ENCODE results near the gene DLG1.
A peak's percentile ranks its signal among the peaks of the same experiment; 100 is the strongest.

Gene DLG1

DNA sequence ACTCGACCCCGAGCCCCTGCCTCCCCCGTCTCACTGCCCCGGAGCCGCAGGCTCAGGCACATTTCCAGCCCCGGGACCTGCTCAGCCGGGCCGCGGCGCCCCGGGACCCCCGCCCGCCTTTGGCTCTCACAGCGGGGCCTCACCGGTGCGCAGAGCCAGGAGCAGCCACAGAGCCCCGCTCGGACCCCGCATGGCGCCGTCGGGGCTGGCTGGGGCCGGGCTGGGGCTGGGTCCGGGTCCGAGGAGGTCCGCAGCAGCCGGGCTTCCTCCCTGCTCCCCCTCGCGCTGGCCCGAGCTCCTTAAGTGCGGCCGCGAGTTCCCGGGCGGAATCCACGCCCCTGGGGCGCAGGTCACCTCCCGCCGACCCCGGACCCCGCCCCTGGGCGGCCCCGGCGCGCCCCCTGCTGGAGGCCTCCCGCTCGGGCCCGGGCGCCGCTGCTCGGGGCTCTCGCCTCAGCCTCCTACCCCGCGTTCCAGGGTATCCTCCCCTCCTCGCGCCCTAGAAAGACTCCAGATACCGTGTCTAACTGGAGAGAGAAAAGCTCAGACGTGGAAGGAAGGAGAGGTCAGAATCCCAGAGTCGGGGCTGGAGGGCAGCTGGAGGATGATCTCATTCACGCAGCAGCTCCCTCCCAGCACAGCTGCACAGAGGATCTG lies 268.8 kb downstream of the DLG1 start, which contains the start of gene MELTF:
Gene MELTF (minus strand): TSS at position 307 of the 657 bp plus-strand sequence. CDS start 115 bp downstream, at position 192.
- DNase-seq (ENCODE audit: low read depth) = peak; percentile 13

DNA sequence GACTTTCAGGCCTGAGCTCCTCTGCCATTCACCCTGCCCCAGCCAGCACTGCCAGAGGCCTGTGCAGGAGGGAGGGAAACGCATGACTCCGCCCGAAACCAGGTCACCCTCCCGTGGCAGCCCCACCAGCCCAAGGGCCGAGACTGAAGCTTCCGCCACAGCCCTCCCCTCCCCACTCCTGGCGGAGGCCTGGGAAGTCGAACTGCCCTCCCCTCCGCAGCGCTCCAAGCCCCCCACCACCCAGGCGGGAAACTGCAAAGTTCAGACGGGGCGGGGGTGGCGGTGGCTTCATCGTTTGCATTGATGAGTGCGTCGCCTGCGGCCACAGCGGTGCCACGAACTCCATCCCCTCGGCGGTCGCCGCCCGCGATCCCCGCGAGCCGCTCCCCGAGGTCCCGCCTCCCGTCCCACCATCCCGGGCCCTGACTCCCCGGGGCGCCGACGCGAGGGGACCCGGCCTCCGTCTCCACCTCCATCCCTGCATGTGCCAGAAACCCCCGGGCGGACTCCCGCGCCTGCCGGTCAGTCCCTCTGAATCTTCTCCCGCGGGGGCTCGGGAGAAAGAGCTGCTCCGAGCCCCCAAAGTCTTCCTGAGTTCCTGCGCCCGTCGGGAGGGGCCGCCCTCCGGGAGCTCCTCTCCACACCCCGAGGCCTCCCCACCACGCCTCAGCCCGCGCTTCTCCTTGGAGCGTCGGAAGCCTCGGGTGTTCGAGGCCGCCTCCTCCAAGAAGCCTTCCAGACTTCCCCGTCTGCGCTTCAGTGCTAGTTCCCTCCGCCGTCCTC lies 269.5 kb downstream of the DLG1 start:
- no peak for DNase-seq (ENCODE audit: low read depth)

DNA sequence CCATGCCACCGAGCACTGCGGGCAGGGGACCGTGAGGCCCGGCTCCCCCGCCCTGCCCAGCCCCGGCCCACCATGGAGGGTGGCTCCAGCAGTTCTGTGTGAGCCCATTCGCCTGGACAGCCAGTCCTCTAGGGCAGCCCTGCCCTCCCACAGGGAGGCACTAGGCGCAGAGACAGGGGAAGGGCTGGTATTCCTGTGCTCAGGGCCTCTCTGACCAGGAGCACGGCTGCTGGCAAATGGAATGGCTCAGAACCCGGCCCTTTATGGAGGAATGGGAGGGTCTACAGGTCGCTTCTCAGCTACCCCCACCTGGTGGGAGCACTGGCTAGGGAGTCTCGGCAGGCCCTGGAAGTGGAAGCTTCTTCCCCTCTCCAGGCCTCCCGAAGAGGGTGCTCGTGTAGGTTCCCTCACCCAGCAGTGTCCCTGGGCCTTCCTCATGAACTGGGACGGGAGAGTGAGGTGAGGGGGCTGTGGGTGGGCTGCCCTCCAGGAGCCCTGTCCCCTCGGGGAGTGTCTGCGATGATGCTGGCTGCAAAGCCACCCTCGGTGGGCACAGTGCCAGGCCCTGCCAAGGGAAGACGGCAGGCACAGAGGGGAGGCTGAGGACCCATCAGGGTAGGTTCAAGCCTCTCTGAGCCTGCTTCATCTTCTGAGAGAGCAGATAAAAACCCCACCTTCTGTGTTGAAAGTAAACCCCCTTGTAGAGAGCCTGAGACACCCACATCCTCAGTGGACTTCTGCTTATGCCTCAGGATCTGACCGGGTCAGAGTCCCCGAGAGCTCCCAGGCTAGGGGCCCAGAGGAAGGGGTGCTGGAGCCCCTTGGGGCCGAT lies 270.3 kb downstream of the DLG1 start:
- no peak for DNase-seq (ENCODE audit: low read depth)

DNA sequence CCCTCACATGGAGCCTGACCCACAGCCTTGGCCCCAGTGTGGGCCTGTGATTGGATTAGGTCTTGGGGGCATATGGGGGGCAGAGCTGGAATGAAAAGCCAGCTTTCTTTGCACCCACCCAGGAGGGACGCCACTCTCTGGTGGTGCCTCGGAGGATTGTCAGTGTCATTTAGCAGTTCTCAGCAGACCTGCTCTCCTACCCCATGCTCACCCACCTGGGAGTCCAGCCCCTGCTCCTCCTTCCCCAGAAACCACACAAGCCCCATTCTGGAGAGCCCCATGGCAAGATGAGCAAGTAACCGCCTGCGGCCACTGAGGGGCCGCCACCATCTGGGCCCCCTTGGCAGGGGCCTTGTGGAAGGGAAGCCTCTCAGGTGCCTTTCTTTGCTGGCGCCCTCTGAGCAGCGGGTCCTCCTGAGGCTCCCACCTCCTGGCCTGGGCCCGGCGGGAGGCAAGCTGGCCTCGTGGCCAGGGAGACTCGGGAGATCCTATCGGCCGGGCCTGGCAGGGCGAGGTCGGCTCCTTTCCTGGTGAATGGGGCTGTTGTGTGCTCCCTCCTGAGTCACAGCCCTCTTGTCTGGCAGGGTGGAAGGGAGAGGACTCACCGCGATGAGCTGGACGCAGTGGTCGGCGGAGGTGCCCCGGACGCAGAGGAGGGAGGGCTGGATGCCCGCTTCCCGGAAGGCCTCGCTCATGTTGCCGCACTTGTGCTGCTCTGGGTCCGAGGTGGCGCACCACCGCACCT lies 271.1 kb downstream of the DLG1 start:
- DNase-seq (ENCODE audit: low read depth) = no peak

DNA sequence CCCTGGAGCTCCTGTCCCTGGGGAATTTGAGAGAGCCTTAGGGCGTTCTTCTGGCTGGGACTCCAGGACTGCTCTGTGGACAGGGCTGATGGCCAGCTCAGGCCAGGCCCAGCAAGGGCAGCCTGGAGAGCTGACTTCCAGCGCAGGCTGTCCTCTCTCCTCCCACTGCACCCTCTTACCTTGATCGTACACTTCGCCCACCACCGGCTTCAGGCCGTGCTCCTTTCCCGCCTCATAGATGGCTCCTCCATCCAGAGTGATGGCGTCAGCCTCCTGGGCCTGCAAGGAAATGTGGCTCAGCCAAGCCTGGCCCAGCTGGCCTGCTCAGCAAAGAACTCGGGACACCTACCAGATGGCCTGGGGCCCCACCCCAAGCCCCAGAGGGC lies 271.9 kb downstream of the DLG1 start:
- DNase-seq (ENCODE audit: low read depth) = no peak

DNA sequence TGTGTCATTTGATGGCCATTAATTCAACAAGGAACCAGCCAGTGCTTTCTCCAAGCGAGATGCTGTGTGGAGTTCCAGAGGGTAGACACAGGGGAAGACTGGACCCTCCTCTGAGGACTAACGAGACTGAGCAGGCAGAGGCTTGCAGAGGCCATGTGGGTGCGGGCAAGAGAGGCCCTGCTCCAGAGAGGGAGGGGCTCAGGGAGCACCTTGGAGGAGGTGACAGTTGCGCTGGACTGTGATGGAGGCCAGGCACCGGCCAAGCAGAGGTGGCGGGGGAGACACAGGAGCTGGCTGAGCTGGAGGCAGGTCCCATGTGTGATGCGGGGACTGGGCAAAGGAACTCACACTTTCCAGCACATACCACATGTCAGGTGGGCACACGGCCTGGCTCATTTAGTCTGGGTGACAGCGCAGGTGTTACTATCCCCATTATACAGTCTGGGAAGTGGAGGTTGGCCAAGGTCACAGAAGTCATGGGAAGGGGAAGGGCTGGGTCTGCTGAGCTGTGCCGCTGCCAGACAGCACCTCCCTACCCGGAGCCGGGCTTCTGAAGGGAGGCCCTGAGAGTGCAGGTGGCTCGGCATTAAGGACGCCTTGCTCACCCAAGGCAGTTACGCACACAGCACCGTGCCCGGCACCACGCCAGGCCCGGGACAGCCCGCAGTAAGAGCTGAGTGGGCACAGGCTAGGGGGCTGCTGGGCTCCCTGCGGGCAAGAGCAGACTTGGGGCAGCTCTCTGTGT lies 272.5 kb downstream of the DLG1 start:
- no peak for DNase-seq (ENCODE audit: low read depth)

DNA sequence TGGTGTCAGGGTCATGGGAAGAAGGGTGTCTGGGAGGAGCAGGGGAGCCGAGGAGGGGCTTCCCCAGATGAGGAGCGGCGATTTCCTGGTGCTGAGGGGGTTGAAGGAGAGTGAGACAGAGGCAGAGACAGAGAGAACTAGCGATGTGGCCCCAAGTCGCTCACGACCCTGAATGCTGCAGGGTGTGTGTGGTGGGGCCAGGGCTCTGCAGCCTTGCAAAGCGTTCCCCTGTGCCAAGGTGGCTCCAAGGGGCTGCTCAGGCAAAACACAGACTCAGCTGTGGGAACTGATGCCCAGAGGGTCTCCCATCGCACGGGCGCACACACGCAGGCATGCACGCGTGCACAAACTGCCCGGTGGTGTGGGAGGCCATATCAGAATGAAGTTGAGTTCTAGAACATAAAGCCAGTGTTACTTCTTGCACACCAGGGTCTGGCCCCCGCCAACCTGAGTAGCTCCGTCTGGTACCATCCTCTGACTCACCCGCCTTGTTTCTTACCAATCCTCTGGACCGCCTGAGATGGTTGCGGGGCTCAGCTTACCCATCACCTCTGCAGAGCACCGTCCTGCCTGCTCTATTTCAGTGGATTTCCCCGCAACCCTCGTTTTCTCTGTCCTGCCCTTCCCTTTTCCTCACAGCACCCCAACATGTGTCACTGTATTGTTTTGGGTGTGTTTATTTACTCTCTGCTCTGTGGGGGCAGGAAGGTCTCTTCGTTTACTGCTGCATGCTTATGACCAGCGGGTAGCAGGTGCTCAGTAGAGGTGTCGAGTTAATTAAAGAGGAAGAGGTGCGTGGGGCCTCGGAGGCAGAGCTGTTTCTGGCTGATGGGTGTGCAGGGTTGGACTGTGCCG lies 273.3 kb downstream of the DLG1 start:
- no peak for DNase-seq (ENCODE audit: low read depth)

DNA sequence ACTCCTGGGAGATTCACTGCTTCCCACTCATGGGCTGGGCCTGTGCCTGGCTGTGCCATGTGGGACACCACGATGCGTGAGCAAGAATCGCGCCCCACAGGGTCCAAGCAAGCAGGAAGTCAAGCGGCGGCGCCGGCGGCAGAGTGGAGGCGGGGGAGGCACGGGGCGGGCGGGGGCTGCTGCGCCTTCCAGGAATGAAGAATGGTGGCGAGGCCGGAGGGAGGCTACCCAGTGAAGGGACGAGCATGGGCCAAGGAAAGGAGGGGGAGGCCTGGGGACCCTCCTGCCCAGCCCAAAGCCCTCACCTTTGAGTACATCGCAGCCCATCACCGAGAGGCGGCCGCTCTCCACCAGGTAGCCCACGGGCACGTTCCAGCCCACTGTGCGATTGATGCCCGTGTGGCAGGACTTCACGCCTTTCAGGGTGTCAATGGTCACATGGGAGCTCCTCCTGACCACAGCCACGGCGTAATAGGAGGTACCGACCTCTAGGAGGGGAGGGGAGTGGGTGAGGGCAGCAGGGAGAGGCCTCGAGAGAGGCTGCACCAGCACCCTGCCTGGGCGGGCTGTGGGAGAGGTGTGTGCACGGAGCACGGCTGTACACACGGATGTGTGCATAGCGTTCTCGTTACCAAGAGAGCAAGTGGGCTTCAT lies 274.3 kb downstream of the DLG1 start:
- DNase-seq (ENCODE audit: low read depth) = no peak

DNA sequence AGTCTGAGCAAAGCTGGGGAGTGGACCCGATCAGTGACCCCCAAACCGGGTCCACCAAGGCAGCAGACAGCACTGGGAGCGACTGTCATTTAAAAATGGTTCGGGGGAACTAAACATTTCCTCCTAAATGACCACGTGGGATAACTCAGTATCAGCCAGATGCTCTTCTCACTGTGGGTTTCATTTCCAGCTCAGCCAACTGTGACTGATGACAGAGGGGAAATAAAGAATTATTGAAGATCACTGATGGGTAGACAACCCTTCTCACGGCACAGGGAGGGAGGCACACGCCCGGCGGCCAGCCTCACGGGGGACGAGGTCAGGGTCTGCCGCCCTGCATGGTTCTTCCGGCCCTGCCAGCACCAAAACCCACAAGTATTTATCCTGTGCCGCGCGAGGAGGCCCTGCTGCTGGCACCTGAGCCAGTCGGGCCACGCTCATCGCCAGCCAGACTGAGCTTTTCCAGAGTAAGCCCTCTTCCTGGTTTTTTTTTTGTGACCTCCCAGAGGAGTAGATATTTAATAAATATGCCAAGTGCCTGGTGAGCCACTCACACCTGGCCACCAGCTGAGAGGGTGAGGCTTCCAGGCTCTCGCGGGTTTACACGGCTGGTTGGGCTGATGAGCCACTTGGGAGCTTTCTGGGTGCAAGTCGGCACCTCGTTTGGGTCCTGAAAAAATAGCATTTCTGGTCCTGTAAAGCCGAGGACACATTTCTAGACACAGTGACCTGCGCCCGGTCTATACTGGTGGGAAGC lies 275.0 kb downstream of the DLG1 start:
- no peak for DNase-seq (ENCODE audit: low read depth)

DNA sequence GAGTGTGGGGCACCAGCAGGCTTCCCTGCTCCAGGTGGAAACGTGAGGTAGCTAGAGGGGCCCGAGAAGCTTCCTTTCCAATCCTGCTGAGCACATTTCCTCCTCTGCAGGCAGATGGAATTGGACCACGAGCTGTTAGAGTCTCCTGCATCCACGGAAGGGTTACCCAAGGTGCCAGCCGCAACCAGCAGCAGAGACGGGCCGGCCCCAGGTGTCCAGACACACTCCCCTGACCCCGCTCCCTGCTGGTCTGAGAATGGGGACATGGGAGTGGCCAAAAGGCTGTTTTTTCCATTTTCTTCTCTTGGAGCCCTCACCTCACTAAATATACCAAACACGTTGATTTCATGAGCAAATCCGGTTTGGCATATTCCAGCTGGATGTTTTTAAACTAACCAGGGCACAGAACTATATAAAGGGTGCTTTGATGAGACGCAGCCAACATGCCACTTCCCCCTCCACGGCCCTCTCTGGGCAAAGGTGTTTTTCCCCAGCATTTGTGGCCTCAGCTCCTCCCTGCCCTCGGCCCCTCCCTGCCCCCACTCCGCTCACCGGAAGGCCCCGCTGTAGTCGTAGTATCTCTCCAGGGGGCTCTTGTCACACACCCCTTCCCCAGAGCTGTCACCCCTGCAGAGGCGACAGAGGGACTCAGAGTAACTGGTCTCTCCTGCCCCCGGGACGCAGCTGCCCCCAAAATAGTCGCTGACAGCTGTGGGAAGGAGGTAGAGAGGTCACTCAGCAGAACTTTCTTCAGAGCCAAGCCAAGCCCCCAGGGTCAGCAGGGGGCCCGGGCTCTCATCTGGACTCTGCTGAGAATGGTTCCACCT lies 275.8 kb downstream of the DLG1 start:
- no peak for DNase-seq (ENCODE audit: low read depth)

DNA sequence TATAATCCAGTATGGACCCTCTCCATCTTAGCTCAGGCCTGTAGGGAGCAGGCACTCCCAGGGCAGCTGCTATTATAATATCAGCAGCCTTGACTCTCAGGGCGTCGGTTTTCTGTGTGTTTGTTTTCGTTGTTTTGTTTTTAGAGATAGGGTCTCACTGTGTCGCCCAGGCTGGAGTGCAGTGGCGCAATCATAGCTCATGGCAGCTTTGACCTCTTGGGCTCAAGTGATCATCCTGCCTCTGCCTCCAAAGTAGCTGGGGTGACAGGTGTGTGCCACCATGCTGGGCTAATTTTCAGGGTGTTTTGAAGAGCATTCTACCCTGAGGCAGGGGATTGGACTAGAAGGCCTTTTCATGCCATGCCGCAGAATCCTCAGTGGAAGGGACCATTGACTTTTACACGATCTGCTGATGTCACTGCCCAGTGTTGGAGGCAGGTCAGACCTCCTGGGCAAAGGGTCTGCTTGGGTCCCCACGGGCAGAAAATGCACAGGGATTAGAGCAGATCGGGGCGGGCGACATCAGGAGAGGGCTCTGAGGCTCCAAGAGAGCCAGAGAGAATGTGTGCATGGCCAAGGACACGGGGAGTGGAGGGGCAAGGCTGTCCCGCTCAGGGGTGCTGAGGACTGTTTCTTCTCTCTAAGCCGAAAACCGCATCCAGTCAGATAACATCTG lies 276.5 kb downstream of the DLG1 start:
- DNase-seq (ENCODE audit: low read depth) = no peak

DNA sequence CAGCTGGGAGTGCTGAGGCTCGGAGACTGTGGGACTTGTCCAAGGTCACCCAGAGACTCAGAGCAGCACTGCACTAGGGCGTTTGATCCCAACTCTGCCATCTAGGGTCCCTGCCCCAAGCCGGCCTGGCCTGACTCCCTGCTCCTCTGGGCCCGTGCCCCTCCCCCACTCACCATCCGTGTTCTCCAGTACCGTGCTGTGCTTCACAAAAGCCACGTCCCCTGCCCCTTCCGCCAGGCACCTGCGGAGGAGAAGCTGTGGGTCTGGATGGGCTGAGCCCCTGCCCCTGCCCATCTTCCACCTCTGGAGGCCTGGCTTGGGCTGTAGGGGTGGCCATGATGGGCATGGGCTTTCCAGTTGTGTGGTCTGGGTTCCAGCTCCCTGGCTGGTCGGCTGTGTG lies 277.2 kb downstream of the DLG1 start:
- DNase-seq (ENCODE audit: low read depth) = no peak

DNA sequence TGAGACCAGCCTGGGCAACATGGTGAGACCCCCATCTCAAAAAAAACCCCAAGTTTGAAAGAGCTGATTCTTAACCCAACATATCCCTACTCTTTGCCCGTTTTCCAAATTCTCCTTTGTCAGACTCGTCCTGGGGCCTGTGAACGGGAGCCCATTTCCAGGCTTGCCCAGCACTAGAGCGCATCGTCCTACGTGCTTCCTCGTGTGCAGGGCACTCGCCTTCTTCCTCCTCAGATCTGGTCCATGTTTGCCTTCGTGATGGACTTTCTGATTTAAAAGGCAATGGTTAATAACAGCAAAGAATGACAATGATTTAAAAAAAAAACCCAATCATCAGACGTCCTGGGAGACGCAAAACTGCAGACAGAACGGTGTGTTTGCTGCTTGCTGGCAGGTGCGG lies 278.9 kb downstream of the DLG1 start:
- DNase-seq (ENCODE audit: low read depth) = no peak

DNA sequence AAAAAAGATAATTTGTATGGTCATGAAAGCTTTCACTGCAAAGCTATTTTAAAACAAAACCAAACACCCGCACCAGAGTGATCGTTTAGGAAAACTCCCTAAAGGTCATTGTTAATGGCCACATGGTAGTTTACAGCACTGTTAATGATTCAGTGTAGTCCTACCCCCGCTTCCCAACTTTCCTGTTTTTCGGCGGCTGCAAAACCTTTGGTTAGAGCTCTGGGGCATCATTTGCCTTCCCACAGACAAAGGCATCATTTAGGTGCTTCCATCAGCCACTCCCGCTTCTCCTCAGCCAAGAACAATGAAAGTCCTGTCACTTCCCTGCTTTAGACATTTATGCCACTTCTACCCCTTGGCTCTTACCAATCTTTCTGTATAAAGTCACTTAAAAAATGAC lies 279.4 kb downstream of the DLG1 start:
- DNase-seq (ENCODE audit: low read depth) = no peak

DNA sequence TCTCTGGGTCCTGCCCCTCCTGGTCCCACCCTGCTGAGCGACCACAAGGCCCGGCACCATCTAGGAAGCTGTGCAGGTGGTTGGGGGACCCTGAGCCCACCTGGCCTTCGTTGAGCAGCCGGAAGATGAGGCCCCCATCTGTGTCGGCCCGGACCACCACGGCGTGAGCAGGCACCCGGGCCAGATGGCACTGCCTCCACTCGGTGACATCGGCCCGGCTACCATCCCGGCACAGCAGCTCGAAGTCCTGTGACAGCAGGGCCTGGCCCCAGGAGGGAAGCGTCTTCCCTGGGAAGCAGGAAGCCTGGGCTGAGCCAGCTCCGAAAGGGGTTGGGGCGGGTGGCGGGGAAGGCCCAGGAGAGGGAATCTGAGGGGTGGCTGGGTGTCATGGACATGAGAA lies 281.4 kb downstream of the DLG1 start:
- DNase-seq (ENCODE audit: low read depth) = no peak

DNA sequence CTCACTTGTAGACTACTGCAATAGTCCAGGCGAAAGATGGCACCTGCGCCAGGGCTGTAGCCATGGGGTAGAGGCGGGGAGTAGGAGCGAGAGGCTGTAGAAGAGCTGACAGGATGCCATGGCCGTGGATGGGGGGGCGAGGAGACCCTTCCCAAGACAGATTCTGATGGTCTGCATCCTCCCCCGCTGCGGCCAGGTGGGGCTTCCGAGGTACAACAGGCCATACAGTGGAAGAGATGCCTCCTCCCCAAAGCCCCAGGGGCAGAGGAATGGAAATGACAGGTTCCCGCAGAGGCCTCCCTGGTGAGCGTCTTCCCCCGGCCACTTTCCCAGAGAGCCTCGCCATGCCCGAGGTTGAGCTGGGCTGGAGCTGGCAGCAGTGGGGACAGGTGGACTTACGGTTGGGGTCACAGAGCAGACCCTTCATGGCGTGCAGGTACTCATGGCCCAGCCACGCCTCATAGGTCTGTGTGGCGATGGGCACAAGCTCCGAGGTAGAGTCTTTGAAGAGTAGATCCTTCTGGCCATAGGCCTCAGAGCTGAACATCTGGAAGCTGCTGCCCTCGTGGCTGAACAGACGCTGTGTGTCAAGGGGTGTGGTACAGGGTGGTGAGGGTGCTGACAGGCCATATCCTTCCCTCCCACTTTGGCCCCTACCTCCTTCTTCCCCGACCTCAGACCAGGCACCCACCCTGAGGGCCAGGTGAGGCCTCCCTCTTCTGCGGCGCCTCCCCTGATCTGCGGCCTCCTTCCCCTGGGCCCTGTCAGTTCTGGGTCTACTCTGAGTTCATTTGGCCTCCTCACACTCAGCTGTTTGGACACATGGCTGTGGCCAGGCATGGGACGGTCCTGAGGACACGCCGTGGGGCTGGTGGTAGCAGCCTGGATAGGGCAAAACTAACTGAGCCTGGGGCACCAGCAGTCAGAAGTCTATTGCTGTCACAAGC lies 282.3 kb downstream of the DLG1 start:
- DNase-seq (ENCODE audit: low read depth) = no peak

Measured in fibroblast of the conjunctiva (primary cell).